ENCODE results near the gene GNA12.

DNA sequence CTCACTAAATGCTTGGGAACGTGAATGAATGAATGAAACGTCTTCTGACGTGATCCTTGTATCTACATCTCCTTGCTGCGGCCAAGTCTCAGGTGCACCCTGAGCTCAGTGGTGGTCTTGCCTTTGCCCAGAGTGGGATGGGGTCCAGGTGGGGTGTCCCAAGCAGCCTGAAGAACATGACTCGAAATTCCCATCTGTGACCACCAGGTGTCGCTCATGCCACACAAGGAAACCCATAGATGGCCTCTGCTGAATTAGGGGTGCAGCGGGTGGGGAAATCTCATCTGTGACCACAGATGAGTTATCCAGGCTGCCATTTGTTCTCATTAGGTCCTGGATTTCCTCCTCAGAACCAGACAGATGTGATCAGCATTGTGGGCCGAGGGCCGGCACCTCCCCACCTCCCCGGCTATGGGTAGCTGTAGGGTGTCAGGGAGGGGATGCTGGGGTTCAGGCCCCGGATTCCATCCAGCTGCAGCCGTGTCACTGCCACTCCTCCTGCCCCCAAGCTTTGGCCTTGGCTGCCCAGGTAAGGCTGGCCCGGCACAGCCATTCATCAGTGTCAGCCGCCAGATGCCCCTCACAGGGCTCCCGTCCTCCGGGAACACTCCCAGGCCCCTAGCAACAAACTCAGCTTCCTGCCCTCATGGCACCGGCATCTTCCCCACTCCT is 21.0 kb upstream of the GNA12 start:
- TF ChIP-seq, protein P1, sequence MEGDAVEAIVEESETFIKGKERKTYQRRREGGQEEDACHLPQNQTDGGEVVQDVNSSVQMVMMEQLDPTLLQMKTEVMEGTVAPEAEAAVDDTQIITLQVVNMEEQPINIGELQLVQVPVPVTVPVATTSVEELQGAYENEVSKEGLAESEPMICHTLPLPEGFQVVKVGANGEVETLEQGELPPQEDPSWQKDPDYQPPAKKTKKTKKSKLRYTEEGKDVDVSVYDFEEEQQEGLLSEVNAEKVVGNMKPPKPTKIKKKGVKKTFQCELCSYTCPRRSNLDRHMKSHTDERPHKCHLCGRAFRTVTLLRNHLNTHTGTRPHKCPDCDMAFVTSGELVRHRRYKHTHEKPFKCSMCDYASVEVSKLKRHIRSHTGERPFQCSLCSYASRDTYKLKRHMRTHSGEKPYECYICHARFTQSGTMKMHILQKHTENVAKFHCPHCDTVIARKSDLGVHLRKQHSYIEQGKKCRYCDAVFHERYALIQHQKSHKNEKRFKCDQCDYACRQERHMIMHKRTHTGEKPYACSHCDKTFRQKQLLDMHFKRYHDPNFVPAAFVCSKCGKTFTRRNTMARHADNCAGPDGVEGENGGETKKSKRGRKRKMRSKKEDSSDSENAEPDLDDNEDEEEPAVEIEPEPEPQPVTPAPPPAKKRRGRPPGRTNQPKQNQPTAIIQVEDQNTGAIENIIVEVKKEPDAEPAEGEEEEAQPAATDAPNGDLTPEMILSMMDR (IDR thresholded peaks at IDR 0.05): peak; percentile 88 to 92 (median 91)
- TF ChIP-seq POLR2AphosphoS5 (IDR thresholded peaks at IDR 0.05; ENCODE audit: insufficient read depth in 1 of 2, low read depth in 1 of 2): no peak

All from vagina (tissue), 2 donors.